Measurements from ENCODE around the gene HNF4A.
A peak's percentile ranks its signal among the peaks of the same experiment; 100 is the strongest.
"Not testable (repeated sequence)": the region's sequence is repeated elsewhere in the genome, so short reads cannot be mapped to it uniquely, and the experiment has no call there.

Gene HNF4A

DNA sequence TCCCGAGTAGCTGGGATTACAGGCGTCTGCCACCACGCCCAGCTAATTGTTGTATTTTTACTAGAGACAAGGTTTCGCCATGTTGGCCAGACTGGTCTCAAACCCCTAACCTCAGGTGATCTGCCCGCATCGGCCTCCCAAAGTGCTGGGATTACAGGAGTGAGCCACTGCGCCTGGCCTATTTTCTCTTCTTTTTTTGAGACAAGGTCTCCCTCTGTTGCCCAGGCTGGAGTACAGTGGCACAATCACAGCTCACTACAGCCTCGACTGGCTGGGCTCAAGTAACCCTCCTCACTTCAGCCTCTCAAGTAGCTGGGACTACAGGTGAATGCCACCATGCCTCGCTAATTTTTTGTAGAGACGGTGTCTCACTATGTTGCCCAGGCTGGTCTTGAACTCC, 9.6 kb upstream of the HNF4A start:
- not testable (repeated sequence) for DNase-seq

GRCh38 chr20:44348168-44348659, 7.3 kb upstream of the HNF4A start:
- no peak for DNase-seq

- no peak for DNase-seq
Measured at GRCh38 chr20:44349349-44349748, 6.2 kb upstream of the HNF4A start.

GRCh38 chr20:44350567-44350966, 4.9 kb upstream of the HNF4A start:
- no peak for DNase-seq

DNA sequence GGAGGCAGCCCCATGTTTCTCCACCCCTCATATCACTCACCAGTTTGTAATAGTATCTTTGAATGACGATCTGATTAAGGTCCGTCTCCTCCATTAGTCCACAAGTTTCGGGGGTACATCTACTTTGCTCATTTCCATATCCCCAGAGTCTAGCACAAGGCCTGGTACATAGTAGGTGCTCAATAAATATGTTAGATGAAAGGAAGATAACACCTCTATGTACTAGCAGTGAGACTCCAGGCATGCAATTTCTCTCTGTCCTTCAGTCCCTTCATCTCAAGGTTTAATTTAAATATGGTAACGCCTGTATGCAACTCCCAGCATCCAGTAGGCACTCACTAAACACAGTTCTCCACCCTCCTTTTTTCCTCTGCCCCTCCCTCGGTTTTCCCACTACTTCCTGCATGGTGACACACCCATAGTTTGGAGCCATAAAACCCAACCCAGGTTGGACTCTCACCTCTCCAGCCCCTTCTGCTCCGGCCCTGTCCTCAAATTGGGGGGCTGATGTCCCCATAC, 461 bp upstream of the HNF4A start:
- DNase-seq = no peak

DNA sequence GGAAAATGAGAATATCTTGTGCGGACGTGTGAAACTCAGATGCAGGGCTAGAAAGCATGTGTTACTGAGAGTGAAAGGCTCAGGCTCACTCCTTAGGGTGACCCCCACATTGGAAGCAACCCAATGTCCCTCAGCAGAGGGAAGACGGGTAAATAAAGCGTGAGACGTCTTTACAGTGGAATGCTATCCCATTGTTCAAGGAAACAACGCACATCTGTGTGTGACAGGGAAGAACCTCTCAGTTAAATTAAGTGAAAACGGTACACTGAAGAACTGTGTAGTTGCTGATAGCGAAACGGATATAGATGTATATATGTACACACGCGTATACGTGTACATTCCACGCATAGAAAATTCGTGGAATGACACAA, 839 bp downstream of the HNF4A start:
- DNase-seq = no peak

DNA sequence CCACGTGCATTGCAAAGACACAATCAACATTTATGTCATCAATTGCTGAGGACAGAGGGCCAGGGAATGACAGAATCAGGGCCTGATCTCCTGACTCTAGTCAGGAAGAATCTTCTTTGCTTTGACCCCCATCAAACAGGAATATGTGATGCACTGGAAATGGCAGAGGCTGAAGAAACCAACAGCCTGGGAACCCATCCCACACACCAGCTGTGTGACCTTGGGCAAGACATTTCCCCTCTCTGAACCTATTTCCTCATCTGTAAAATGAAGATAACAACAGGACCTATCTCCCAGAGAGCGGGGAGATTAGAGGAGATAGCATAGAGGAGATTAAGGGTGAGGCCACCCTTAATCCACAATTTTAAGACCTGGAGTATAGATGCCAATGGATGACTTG, 1.5 kb downstream of the HNF4A start:
- DNase-seq = no peak

GRCh38 chr20:44357555-44358125, 2.1 kb downstream of the HNF4A start:
- DNase-seq = no peak

- DNase-seq = no peak
Measured at GRCh38 chr20:44358776-44359175, 3.3 kb downstream of the HNF4A start.

GRCh38 chr20:44360221-44360620, 4.7 kb downstream of the HNF4A start:
- DNase-seq = no peak

DNA sequence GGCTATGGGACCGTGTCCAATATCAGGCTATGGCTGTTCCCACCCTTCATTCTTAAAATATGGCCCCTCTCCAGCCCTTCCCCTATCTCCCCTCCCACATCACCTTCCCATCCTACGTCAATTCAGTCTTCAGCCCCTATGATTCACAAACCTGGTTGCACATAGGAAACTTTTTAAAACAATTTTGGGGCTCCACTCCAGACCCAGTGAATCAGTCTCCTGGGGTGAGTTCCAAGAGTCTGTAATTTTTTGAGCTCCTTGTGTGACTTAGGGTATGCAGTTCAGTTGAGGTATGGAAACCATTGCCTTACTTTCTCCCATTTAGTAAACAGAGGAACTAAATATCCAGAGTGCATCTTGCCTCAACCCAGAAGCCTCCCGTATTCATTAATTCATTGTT, 5.5 kb downstream of the HNF4A start:
- DNase-seq = no peak

DNA sequence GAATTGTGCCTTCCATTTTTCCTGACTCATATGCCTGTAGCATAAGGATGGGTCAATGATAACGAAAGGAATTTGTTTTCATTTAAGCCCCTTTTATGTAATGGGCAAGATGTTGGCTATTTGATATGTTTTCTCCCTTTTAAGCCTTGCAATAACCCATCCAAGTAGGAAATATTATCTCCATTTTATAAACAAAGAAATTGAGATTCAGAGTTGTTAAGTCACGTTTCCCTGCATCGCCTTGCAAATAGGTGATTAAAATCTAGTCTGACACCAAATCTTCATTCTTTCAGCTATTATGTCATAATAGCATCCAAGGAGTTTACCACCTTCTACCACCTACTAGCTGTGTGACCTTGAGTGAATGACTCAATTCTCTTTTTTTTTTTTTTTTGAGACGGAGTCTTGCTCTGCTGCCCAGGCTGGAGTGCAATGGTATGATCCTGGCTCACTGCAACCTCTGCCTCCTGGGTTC, 7.0 kb downstream of the HNF4A start:
- DNase-seq = no peak

- DNase-seq = no peak
Measured at GRCh38 chr20:44364068-44364467, 8.6 kb downstream of the HNF4A start.

- DNase-seq = no peak
Measured at GRCh38 chr20:44364780-44365179, 9.3 kb downstream of the HNF4A start.

- no peak for DNase-seq
Measured at GRCh38 chr20:44367746-44368145, 12.2 kb downstream of the HNF4A start.

GRCh38 chr20:44370639-44371218, 15.2 kb downstream of the HNF4A start:
- DNase-seq = no peak

DNA sequence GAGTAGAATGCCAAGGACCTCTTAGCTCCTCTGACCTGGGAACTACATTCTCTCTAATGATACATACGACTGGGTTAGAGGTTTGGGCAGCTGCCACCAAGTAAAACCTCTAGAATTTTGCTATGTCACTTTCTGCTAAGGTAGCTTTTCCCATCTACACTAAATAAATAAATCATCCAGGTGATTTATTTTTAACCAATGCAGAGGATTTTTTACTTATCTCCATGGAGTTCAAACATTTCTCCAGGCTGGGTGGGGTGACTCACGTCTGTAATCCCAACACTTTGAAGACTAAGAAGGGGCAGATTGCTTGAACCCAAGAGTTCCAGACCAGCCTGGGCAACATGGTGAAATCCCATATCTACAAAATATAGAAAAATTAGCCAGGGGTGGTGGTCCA, 27.1 kb downstream of the HNF4A start:
- no peak for DNase-seq

GRCh38 chr20:44384423-44385027, 29.0 kb downstream of the HNF4A start:
- peak; percentile 74 to 85 for DNase-seq

- peak; percentile 54 to 66 for DNase-seq
Measured at GRCh38 chr20:44388466-44389023, 33.0 kb downstream of the HNF4A start.

DNA sequence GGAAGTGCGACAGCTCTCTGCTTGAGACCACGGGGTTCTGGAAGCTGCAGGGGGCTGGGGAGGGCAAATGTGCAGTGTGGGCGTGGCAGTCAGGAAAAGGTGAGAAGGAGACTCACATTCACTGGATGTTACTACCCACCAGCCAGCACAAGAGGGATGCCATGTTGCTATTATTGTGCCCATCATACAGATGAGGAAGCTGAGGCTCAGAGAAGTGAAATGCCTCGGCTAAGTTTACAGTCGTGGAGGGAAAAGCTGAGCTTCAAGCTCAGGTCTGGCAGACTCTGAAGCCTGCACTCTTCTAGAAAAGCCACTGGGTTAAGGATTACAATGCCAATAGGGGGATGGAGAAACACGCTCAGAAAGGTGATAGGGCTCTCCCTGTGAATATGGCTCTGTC, 34.4 kb downstream of the HNF4A start:
- no peak for DNase-seq

GRCh38 chr20:44390280-44390679, 34.8 kb downstream of the HNF4A start:
- no peak for DNase-seq

DNA sequence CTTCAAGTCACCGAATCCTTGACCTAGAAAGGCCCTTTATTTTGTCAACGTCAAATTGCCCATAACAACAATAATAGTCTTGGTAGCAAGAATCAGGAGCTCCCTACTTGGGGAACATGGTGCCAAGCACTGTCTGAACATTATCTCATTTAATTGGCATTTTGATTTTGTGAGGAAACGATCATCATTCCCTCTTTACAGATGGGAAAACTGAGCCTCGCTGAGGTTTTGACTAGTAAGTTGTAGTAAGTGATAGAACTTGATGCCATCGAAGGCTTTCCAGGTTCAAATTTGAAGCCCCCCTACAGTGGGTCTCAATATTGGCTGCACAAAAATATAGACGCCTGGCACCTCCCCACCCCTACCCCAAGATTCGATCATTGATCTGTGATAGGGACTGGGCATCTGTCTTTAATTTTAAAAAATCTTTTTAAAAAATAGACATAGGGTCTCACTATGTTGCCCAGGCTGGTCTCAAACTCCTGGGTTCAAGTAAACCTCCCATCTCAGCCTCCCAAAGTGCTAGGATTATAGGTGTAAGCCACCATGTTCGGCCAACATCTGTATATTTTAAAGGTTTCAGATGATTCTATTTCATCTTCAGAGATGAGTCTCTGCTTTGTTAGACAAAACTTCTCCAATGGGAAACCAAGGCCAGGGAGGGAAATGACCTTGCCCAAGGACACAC, 36.7 kb downstream of the HNF4A start:
- no peak for DNase-seq
